Ovary (tissue), 9 donors: ENCODE measurements around the gene MCM5. TPM values are rescaled to one million over a fixed set of nuclear protein-coding genes. Genes with fewer than 3 reads are reported as not detected.

Experiments used
- DNase-seq, 5 donors: peaks; one replicate each; pipeline ENCODE4 v3.0.0-alpha.2; 2019 to 2020
- H3K27ac ChIP-seq, 2 donors: fragments of 200-600 bp; one replicate each; pipeline versions ENCODE4 v1.5.1 to v1.8.0; 2019 to 2022
- H3K27me3 ChIP-seq: fragments of 200-600 bp; one replicate; pipeline ENCODE4 v1.8.0; 2022
- H3K36me3 ChIP-seq: fragments of 200-600 bp; sonication (generic); one replicate; pipeline ENCODE4 v1.5.1; 2019
- H3K4me1 ChIP-seq: one replicate; pipeline ENCODE4 v1.8.1; 2013; ENCODE audit warnings: mild to moderate bottlenecking, moderate library complexity; ENCODE audit not compliant: insufficient read depth
- H3K4me3 ChIP-seq: fragments of 200-600 bp; sonication (generic); one replicate; pipeline ENCODE4 v1.5.1; 2017
- H3K9me3 ChIP-seq, 2 donors: fragments of 200-600 bp in 1 of 2; sonication (generic) in 1 of 2; one replicate each; pipeline versions ENCODE4 v1.5.1 to v1.8.1; 2013 to 2019; ENCODE audit warnings: mild to moderate bottlenecking in 1 of 2, moderate library complexity in 1 of 2
- EP300 ChIP-seq: sonication (generic); formaldehyde crosslinking; IDR thresholded peaks from one replicate; pipeline ENCODE4 v1.6.1; 2017; ENCODE audit warnings: antibody characterized with exemption
- POLR2A ChIP-seq: fragments of 450-650 bp; IDR thresholded peaks from one replicate; pipeline ENCODE4 v1.6.1; 2017; ENCODE audit warnings: antibody characterized with exemption, mild to moderate bottlenecking, moderate library complexity
- WGBS, 3 donors: extraction: QIAGEN DNeasy Blood & Tissue Kit in 1 of 3; methylation state at CpG; one replicate each; pipeline versions ENCODE4 v1.1.5 to v1.1.7; 2013 to 2017; 5-methylcytosine and 5-hydroxymethylcytosine counted together
- intact Hi-C, 4 donors: fragments of 100-400 bp; cut with DNase I; formaldehyde crosslinking; loops; one replicate each; pipeline versions ENCODE4 v1.11.0 to v1.15.1; 2022 to 2023
- polyA plus RNA-seq, 2 donors: library from polyadenylated mRNA; stranded (reverse); fragments of 200-250 nt in 1 of 2; fragments of 350-450 nt in 1 of 2; fragmentation: Illumina TruSeq in 1 of 2; extraction: RNeasy Lipid Tissue Mini Kit (QIAGEN cat#74804) in 1 of 2; gene quantifications; one replicate each; pipeline ENCODE4 v1.2.3, GENCODE V29; 2013 to 2014
- total RNA-seq, 7 donors: library from RNA; depleted of rRNA in 2 of 7; stranded (reverse); fragments of >200 nt in 2 of 7; fragmentation: NEBNext Ultra II Directional in 3 of 7; extraction: Animal tissue kit (Norgen Biotek cat#: 25700) in 3 of 7; gene quantifications; one replicate each; pipeline versions ENCODE4 v1.1.0 to v1.2.4, GENCODE V29; 2016 to 2023
- TF ChIP-seq, protein P1 (sequence below), 3 donors: fragments of 450-650 bp in 2 of 3; fragments of 200-600 bp in 1 of 3; IDR thresholded peaks; one replicate each; pipeline versions ENCODE4 v1.5.1 to v1.8.0; 2016 to 2022; ENCODE audit warnings: antibody characterized with exemption in 3 of 3, mild to moderate bottlenecking in 1 of 3
- donor health status: DM: no; HTN: no; CAD: no; lungs with moderate emphysema.
- donor health status: DM: no; HTN: no; CAD: no.
- donor health status: Bipolar disorder and iron deficiency.
- donor health status: DM: yes; HTN: yes; CAD: no.
- donor health status: DM: no; HTN: no; CAD: no.
- donor health status: DM: yes; HTN: yes; CAD: no.

The MCM5 gene
- total and polyA plus RNA-seq, 9 donors, result 6.6 to 42.5 (median 39.1) TPM

DNA sequence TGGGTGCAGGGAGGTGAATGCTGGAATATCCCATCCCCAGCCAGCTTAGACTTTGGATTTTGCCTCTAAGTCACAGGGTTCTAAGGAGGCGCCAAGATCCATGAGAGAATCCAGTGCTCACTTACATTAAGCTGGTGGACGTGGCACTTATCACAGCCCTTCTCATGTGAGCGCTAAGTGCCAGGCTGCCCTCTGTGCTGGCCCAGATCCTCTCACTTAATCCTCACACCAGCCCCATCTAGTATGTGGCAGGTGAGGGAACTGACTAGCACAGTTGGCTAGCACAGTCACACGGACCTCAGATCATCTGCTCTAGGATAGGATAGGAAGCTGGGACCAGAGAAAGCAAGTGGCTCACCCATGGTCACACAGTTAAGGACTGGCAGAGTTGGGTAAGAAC is 15.4 kb upstream of the MCM5 start:
- 74 to 95% (median 83%) methylated on average over 4 of the region's 4 CpGs for WGBS, 3 donors
- intact Hi-C loops, result no loop called here
- no peaks in the 10 kb centered on the region for H3K36me3 ChIP-seq
- peak overlapping the region in 1 of 2 donors; percentile 34 for H3K27ac ChIP-seq
- no peak for DNase-seq
- H3K9me3 ChIP-seq, result no peaks in the 10 kb centered on the region
- H3K4me1 ChIP-seq, result peaks cover 19% of the 10 kb centered on the region
- no peaks in the 10 kb centered on the region for H3K27me3 ChIP-seq
- no peak for TF ChIP-seq POLR2A
- no peak for TF ChIP-seq EP300
- TF ChIP-seq, protein P1, sequence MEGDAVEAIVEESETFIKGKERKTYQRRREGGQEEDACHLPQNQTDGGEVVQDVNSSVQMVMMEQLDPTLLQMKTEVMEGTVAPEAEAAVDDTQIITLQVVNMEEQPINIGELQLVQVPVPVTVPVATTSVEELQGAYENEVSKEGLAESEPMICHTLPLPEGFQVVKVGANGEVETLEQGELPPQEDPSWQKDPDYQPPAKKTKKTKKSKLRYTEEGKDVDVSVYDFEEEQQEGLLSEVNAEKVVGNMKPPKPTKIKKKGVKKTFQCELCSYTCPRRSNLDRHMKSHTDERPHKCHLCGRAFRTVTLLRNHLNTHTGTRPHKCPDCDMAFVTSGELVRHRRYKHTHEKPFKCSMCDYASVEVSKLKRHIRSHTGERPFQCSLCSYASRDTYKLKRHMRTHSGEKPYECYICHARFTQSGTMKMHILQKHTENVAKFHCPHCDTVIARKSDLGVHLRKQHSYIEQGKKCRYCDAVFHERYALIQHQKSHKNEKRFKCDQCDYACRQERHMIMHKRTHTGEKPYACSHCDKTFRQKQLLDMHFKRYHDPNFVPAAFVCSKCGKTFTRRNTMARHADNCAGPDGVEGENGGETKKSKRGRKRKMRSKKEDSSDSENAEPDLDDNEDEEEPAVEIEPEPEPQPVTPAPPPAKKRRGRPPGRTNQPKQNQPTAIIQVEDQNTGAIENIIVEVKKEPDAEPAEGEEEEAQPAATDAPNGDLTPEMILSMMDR (IDR thresholded peaks at IDR 0.05), result no peak
- no peak overlapping the region for H3K4me3 ChIP-seq

DNA sequence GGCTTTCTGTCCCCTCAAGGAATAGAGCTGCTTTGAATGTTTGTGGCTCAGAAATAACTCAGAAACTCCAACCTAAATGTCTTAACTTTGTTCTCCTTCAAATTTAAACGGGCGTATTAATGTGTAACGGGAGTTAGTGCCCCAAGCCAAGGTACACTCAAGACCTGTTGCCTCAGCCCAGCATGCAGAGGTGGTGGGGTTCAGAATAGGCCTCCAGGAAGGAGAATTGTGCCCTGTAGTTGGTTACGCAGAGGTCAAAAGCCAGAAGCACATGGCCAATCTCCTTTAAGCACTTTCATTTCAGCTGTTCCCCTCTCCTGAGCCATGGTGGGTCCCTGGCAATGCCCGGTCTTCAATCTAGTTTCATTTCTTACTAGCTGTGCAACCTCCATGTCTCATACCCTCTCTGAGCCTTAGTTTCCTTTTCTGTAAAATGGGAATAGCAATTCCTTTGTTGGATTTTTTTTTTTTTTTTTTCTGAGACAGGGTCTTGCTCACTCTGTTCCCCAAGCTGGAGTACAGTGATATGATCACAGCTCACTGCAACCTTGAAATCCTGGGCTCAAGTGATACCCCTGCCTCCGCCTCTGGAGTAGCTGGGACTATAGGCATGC is 14.9 kb upstream of the MCM5 start:
- Histone ChIP-seq H3K9me3 (no peaks in the 10 kb centered on the region), H3K4me3 (no peak overlapping the region), H3K36me3 (no peaks in the 10 kb centered on the region), H3K4me1 (peaks cover 18% of the 10 kb centered on the region), H3K27ac (peak overlapping the region in 1 of 2 donors; percentile 34), H3K27me3 (no peaks in the 10 kb centered on the region)
- TF ChIP-seq, protein P1 (IDR thresholded peaks at IDR 0.05), result no peak
- no peak for TF ChIP-seq EP300
- no peak for TF ChIP-seq POLR2A
- 76 to 86% (median 77%) methylated on average over 6 of the region's 6 CpGs for WGBS, 3 donors
- intact Hi-C loops, result no loop called here
- no peak for DNase-seq

DNA sequence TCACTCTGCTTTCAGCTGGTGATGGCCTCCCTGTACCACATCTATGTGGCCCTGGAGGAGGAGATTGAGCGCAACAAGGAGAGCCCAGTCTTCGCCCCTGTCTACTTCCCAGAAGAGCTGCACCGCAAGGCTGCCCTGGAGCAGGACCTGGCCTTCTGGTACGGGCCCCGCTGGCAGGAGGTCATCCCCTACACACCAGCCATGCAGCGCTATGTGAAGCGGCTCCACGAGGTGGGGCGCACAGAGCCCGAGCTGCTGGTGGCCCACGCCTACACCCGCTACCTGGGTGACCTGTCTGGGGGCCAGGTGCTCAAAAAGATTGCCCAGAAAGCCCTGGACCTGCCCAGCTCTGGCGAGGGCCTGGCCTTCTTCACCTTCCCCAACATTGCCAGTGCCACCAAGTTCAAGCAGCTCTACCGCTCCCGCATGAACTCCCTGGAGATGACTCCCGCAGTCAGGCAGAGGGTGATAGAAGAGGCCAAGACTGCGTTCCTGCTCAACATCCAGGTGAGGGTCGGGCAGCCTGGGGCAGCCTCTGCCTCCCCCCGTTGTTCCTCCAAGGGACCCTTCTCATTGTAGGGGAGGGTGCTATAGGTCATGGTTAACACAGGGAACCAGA is 13.2 kb upstream of the MCM5 start:
- no peak for TF ChIP-seq POLR2A
- TF ChIP-seq EP300, result no peak
- TF ChIP-seq, protein P1 (IDR thresholded peaks at IDR 0.05), result no peak
- Histone ChIP-seq H3K36me3 (no peaks in the 10 kb centered on the region), H3K4me1 (peaks cover 14% of the 10 kb centered on the region), H3K9me3 (no peaks in the 10 kb centered on the region), H3K27me3 (no peaks in the 10 kb centered on the region), H3K27ac (peak overlapping the region in 1 of 2 donors; percentile 51), H3K4me3 (no peak overlapping the region)
- 92 to 94% (median 93%) methylated on average over 19 of the region's 19 CpGs for WGBS, 3 donors
- no peak for DNase-seq
- intact Hi-C loops, result no loop called here

DNA sequence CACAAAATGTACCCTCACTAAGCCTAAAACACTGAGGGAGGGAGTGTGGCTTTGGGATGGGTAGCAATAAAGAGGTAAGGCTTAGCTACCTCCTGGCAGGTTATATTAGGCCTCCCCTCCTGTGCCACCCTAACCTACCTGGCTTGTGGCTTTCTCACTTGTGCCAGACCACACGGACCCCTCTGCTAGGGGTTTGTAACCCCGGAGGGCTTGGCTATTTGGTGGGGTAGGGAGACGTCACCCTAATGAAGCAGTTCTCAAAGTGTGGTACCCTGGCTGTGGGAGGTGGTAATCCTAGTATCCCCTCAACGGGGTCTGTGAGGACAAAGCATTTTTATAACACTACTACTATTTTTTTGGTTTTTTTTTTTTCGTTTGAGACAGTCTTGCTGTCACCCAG is 9.0 kb upstream of the MCM5 start:
- H3K36me3 ChIP-seq, result no peaks in the 10 kb centered on the region
- no peak for DNase-seq
- H3K27me3 ChIP-seq, result no peaks in the 10 kb centered on the region
- WGBS, 3 donors, result 73 to 94% (median 81%) methylated on average over 4 to 5 of the region's 5 CpGs
- H3K4me3 ChIP-seq, result no peak overlapping the region
- peaks cover 31% of the 10 kb centered on the region for H3K4me1 ChIP-seq
- intact Hi-C loops, result no loop called here
- TF ChIP-seq, protein P1 (IDR thresholded peaks at IDR 0.05), result no peak
- TF ChIP-seq POLR2A (no peak), EP300 (no peak)
- H3K27ac ChIP-seq, result peak overlapping the region in 1 of 2 donors; percentile 46
- no peaks in the 10 kb centered on the region for H3K9me3 ChIP-seq
